GM12878 (cell line): ENCODE results near the gene HACD3. TPM values are rescaled to one million over a fixed set of nuclear protein-coding genes. Genes with fewer than 3 reads are reported as not detected.

Experiments
- ATAC-seq: fragments of 200-7000 bp; cut with Tn5 transposase; 3 replicates; pipeline ENCODE4 v1.9.1; 2020; ENCODE audit warnings: mild to moderate bottlenecking, moderate library complexity
- BruUV-seq: library from RNA; stranded (reverse); fragments of 400-500 nt; replicated peaks from 2 replicates; lab custom pipeline; 2021; lab: Mats Ljungman, UMichigan
- CTCF ChIA-PET: fragments of 300-600 bp; sonication (Branson Sonifier 250); formaldehyde crosslinking; extraction: SDS; loops from one replicate; lab custom pipeline; 2021; ENCODE audit warnings: inconsistent platforms; lab: Yijun Ruan, JAX
- POLR2A ChIA-PET: fragments of 350-600 bp; formaldehyde crosslinking; extraction: SDS; loops from one replicate; lab custom pipeline; 2021; ENCODE audit warnings: inconsistent platforms; lab: Charles Lee
- RAD21 ChIA-PET: fragments of 300-600 bp; sonication (Branson Sonifier 250); formaldehyde crosslinking; loops from one replicate; lab custom pipeline; 2023; ENCODE audit warnings: antibody characterized with exemption; ENCODE audit not compliant: unreplicated experiment; lab: Charles Lee
- SMC1A ChIA-PET: fragments of 300-600 bp; sonication (Branson Sonifier 250); formaldehyde crosslinking; loops from one replicate; lab custom pipeline; 2023; ENCODE audit not compliant: unreplicated experiment, uncharacterized antibody; lab: Charles Lee
- DNase-seq: peaks from one replicate; pipeline ENCODE4 v3.0.0-alpha.2; 2011; ENCODE audit warnings: low read depth, low spot score
- FAIRE-seq: peaks from 3 replicates; lab custom pipeline; 2011; peaks lifted over from hg19 to GRCh38; lab: Jason Lieb, UNC
- H2AFZ ChIP-seq: 2 replicates; pipeline ENCODE4 v1.6.0; 2011; ENCODE audit warnings: low read depth, low read length, control low read depth; ENCODE audit not compliant: control insufficient read depth
- H3K27ac ChIP-seq: 2 replicates; pipeline ENCODE4 v1.5.1; 2011; ENCODE audit warnings: control low read depth; ENCODE audit not compliant: control insufficient read depth, insufficient read depth
- H3K27me3 ChIP-seq, 2 experiments: replicated peaks in 1 of 2; 2 replicates each; pipeline versions ENCODE4 v1.6.0 to v1.6.1; 2011; ENCODE audit warnings: low read length in 1 of 2; ENCODE audit not compliant: control insufficient read depth in 2 of 2, insufficient read depth in 2 of 2
- H3K36me3 ChIP-seq, 2 experiments: 2 replicates each; pipeline ENCODE4 v1.5.1; 2011; ENCODE audit warnings: low read length in 1 of 2; ENCODE audit not compliant: control insufficient read depth in 2 of 2, insufficient read depth in 2 of 2
- H3K4me1 ChIP-seq: 2 replicates; pipeline ENCODE4 v1.6.1; 2011; ENCODE audit warnings: mild to moderate bottlenecking, low read length, moderate library complexity, mixed read lengths; ENCODE audit not compliant: control insufficient read depth, insufficient read depth
- H3K4me2 ChIP-seq: 2 replicates; pipeline ENCODE4 v1.6.0; 2011; ENCODE audit warnings: control low read depth; ENCODE audit not compliant: control insufficient read depth, insufficient read depth
- H3K4me3 ChIP-seq: fragments of 200-600 bp; sonication (generic); 2 replicates; pipeline ENCODE4 v1.5.1; 2016
- H3K79me2 ChIP-seq: 2 replicates; pipeline ENCODE4 v1.6.0; 2011; ENCODE audit warnings: low read length; ENCODE audit not compliant: control insufficient read depth, insufficient read depth
- H3K9ac ChIP-seq: 2 replicates; pipeline ENCODE4 v1.8.0; 2011; ENCODE audit warnings: low read length, control low read depth, mixed read lengths; ENCODE audit not compliant: control insufficient read depth, insufficient read depth
- H3K9me3 ChIP-seq: replicated peaks from 3 replicates; pipeline ENCODE4 v1.5.1; 2011; ENCODE audit warnings: mild to moderate bottlenecking, low read length; ENCODE audit not compliant: control insufficient read depth, insufficient read depth
- H4K20me1 ChIP-seq: 2 replicates; pipeline ENCODE4 v1.6.0; 2011; ENCODE audit not compliant: control insufficient read depth, insufficient read depth
- ATF2 ChIP-seq: IDR thresholded peaks from 2 replicates; pipeline ENCODE4 v1.6.1; 2012; ENCODE audit warnings: low read length, inconsistent platforms
- CHD2 ChIP-seq: IDR thresholded peaks from 2 replicates; pipeline ENCODE4 v1.6.1; 2011; ENCODE audit warnings: low read depth, low read length, improper control_type of control experiment, borderline replicate concordance
- E2F8 ChIP-seq: fragments of 450-650 bp; IDR thresholded peaks from 2 replicates; pipeline ENCODE4 v1.6.1; 2018; ENCODE audit warnings: mild to moderate bottlenecking, low read depth, moderate library complexity; ENCODE audit not compliant: partially characterized antibody
- IRF5 ChIP-seq: fragments of 450-650 bp; IDR thresholded peaks from 2 replicates; pipeline ENCODE4 v1.6.1; 2017; ENCODE audit warnings: borderline replicate concordance
- MEF2A ChIP-seq: IDR thresholded peaks from 2 replicates; pipeline ENCODE4 v1.6.1; 2011; ENCODE audit warnings: low read depth, mild to moderate bottlenecking, low read length, moderate library complexity; ENCODE audit not compliant: insufficient read depth
- MEF2B ChIP-seq: fragments of 450-650 bp; IDR thresholded peaks from 2 replicates; pipeline ENCODE4 v1.6.1; 2018; ENCODE audit warnings: mild to moderate bottlenecking, moderate library complexity; ENCODE audit not compliant: partially characterized antibody, poor library complexity, severe bottlenecking
- PAX5 ChIP-seq: IDR thresholded peaks from 2 replicates; pipeline ENCODE4 v1.6.1; 2011; ENCODE audit warnings: low read depth, low read length, borderline replicate concordance
- POLR2A ChIP-seq: IDR thresholded peaks from 2 replicates; pipeline ENCODE4 v1.6.1; 2011; ENCODE audit warnings: low read depth, mild to moderate bottlenecking, low read length
- POLR2AphosphoS5 ChIP-seq: IDR thresholded peaks from 2 replicates; pipeline ENCODE4 v1.6.1; 2011; ENCODE audit warnings: mild to moderate bottlenecking, low read length, inconsistent platforms
- RBBP5 ChIP-seq: fragments of 200-600 bp; sonication (generic); conservative IDR thresholded peaks from 2 replicates; pipeline ENCODE4 v1.6.1; 2016
- SIN3A ChIP-seq: IDR thresholded peaks from 2 replicates; pipeline ENCODE4 v1.6.1; 2012; ENCODE audit warnings: low read depth, low read length, improper control_type of control experiment
- ZBED1 ChIP-seq: IDR thresholded peaks from 2 replicates; pipeline ENCODE4 v1.6.1; 2016; ENCODE audit warnings: borderline replicate concordance
- ZNF24 ChIP-seq: fragments of 450-650 bp; IDR thresholded peaks from 2 replicates; pipeline ENCODE4 v1.6.1; 2017; ENCODE audit warnings: antibody characterized with exemption, mild to moderate bottlenecking
- WGBS: methylation state at CpG from one replicate; pipeline ENCODE4 v1.1.6; 2016; ENCODE audit warnings: low lambda C conversion rate; ENCODE audit not compliant: insufficient replicate concordance, insufficient coverage; ENCODE audit errors: missing lambda C conversion rate; 5-methylcytosine and 5-hydroxymethylcytosine counted together
- in situ Hi-C: fragments of 300-500 bp; cut with MboI; formaldehyde crosslinking; loops from 9 replicates; pipeline ENCODE4 v1.14.3; 2018; ENCODE audit warnings: mixed read lengths
- intact Hi-C: fragments of 100-400 bp; cut with micrococcal nuclease; formaldehyde crosslinking; loops from one replicate; pipeline ENCODE4 v1.14.2; 2022; ENCODE audit not compliant: unreplicated experiment
- polyA plus RNA-seq, 11 experiments: library from polyadenylated mRNA; depleted of rRNA in 4 of 11; unstranded in 6 of 11; stranded (reverse) in 5 of 11; fragments of >200 nt; fragmentation: Nextera tagmentation in 4 of 11; fragmentation: Illumina TruSeq in 1 of 11; extraction: Ambion mirVana in 4 of 11; extraction: Trizol in 1 of 11; gene quantifications; 1 replicate in 1 of 11; 2 replicates in 10 of 11; pipeline versions ENCODE4 v1.2.1 to v1.2.3, GENCODE V29; 2011 to 2016; ENCODE audit warnings: inconsistent platforms in 2 of 11, missing spikeins in 2 of 11, low read depth in 1 of 11
- total RNA-seq, 4 experiments: library from RNA; depleted of rRNA in 3 of 4; stranded (reverse); fragments of >200 nt in 3 of 4; fragmentation: Illumina TruSeq in 1 of 4; extraction: Trizol in 1 of 4; gene quantifications; 2 replicates each; pipeline versions ENCODE4 v1.2.1 to v1.2.3, GENCODE V29; 2013 to 2021

The HACD3 gene
- total and polyA plus RNA-seq, 10 of the 15 experiments (the other 5 are each of a cell fraction or from before 2014, with no cell fraction given), result 25.9 to 75.8 (median 48.3) TPM

GRCh38 chr15:65599677-65600076 is 69.4 kb downstream of the HACD3 start:
- TF ChIP-seq MEF2A (no peak), ZBED1 (no peak), MEF2B (no peak), E2F8 (no peak), SIN3A (no peak), IRF5 (no peak), CHD2 (no peak), POLR2AphosphoS5 (no peak), ATF2 (no peak), PAX5 (no peak), POLR2A (no peak), ZNF24 (no peak), RBBP5 (no peak)
- ChIA-PET SMC1A (no interaction called here), RAD21 (no interaction called here), CTCF (no interaction called here), POLR2A (no interaction called here)
- DNase-seq (no peak), FAIRE-seq (no peak), ATAC-seq (no peak)
- no peaks in the 10 kb centered on the region for H3K4me1 ChIP-seq
- intact Hi-C loops (no loop called here), in situ Hi-C loops (no loop called here)
- H3K36me3 ChIP-seq, result peaks cover 0 to 21% of the 10 kb centered on the region in 2 experiments; a peak in 3 of 4 replicates
- no peak overlapping the region for H3K4me3 ChIP-seq
- over 99% methylated on average over 5 of the region's 5 CpGs for WGBS
- H3K27me3 ChIP-seq, result no peaks in the 10 kb centered on the region
- no peaks in the 10 kb centered on the region for H3K9me3 ChIP-seq
- no peak overlapping the region for H3K9ac ChIP-seq
- no peak overlapping the region for H2AFZ ChIP-seq
- BruUV-seq, result no TSS peak
- H3K4me2 ChIP-seq, result no peak overlapping the region
- H3K79me2 ChIP-seq, result no peaks in the 10 kb centered on the region
- no peak overlapping the region for H3K27ac ChIP-seq
- H4K20me1 ChIP-seq, result no peaks in the 10 kb centered on the region
